GM18505 (cell line): ENCODE data around the gene MATN3.

Experiments
- ATAC-seq: cut with Tn5 transposase; IDR thresholded peaks from one replicate; pipeline ENCODE4 v1.9.1; 2021; ENCODE audit not compliant: unreplicated experiment
- POLR2A ChIP-seq: IDR thresholded peaks from 4 replicates; pipeline ENCODE4 v1.6.1; 2011; ENCODE audit warnings: borderline replicate concordance; ENCODE audit not compliant: insufficient read depth, insufficient read length; ENCODE audit errors: extremely low read depth

MATN3 gene

GRCh38 chr2:19993731-19994130, 18.7 kb downstream of the MATN3 start:
- ATAC-seq: no peak
- no peak for TF ChIP-seq POLR2A

GRCh38 chr2:19991895-19992294, 20.6 kb downstream of the MATN3 start:
- no peak for TF ChIP-seq POLR2A
- no peak for ATAC-seq

GRCh38 chr2:19990416-19990728, 22.1 kb downstream of the MATN3 start:
- ATAC-seq: no peak
- TF ChIP-seq POLR2A: no peak

- peak; percentile 88 for TF ChIP-seq POLR2A
- ATAC-seq: peak; percentile 95
These were observed 22.6 kb downstream of the MATN3 start, which contains the start of gene WDR35 for GRCh38 chr2:19989667-19990415. TSS of gene WDR35 (minus strand) at chr2:19990105. CDS start at chr2:19990015, 90 bp downstream.

- TF ChIP-seq POLR2A: no peak
- no peak for ATAC-seq
These were observed 23.2 kb downstream of the MATN3 start for GRCh38 chr2:19989342-19989666.

- ATAC-seq: no peak
- TF ChIP-seq POLR2A: no peak
These were observed 23.9 kb downstream of the MATN3 start for GRCh38 chr2:19988600-19988999.

- no peak for TF ChIP-seq POLR2A
- peak; percentile 67 for ATAC-seq
These were observed 24.5 kb downstream of the MATN3 start for GRCh38 chr2:19987936-19988335.

- no peak for ATAC-seq
- TF ChIP-seq POLR2A: no peak
These were observed 30.2 kb downstream of the MATN3 start for GRCh38 chr2:19982268-19982667.

- no peak for TF ChIP-seq POLR2A
- no peak for ATAC-seq
These were observed 32.5 kb downstream of the MATN3 start for GRCh38 chr2:19979932-19980331.

GRCh38 chr2:19973466-19973865, 39.0 kb downstream of the MATN3 start:
- ATAC-seq: no peak
- no peak for TF ChIP-seq POLR2A

GRCh38 chr2:19971691-19972090, 40.8 kb downstream of the MATN3 start:
- TF ChIP-seq POLR2A: no peak
- ATAC-seq: no peak

- TF ChIP-seq POLR2A: no peak
- ATAC-seq: no peak
These were observed 49.1 kb downstream of the MATN3 start for GRCh38 chr2:19963386-19963785.

- peak; percentile 82 for ATAC-seq
- TF ChIP-seq POLR2A: no peak
These were observed 56.7 kb downstream of the MATN3 start for GRCh38 chr2:19955544-19956422.

GRCh38 chr2:19949071-19949470, 63.4 kb downstream of the MATN3 start:
- TF ChIP-seq POLR2A: no peak
- ATAC-seq: no peak
